ENCODE measurements around the gene USP15. TPM values are rescaled to one million over a fixed set of nuclear protein-coding genes. Genes with fewer than 3 reads are reported as not detected.

The USP15 gene
- total RNA-seq, 1 experiment from 2014 or later, result 35.3 TPM

DNA sequence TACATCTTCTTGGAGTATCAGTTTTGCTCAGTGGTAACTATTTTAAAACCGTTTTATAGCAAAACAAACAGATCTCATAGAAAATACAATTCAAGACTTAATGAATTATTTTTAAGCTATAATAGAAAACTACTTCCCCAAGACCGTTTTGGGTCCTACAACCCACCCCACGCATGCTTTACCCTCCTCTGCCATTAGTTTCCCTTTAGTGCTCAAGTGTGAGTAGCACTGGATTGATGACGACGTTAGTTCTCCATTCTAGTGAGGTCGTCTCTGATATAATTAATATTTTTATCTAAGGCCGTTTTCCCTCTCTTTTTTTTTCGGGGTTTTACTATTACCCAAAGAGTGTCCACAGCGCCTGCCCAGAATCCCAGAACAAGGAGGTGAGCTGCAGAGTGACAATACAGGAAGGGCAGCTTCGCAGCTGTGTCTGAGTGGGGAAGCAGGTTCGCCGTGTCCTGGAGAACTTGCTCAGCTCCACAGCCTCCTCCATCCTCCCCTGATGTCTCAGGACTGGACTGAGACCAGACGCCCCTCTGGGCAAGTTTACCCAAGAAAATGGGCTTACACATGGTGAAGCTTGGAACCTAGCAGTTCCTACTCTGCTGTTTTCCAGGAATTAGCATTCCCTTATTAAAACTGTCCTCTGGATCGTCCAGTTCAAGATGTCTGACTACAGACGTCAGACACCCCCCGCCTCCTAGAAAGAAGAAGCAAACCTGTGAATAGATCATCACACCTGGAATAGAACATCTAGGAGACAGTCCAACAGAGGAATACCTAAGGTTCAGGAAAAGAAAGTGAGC is 174.5 kb downstream of the USP15 start:
- Mint-ChIP-seq H3K27me3 (ENCODE audit: low read depth) (peaks cover 75% of the 10 kb centered on the region), H3K36me3 (ENCODE audit: insufficient read depth in 1 of 3, low read depth in 3 of 3) (no peaks in the 10 kb centered on the region; a peak in 1 of 7 replicates), H3K27ac (no peak overlapping the region; a peak in 1 of 7 replicates), H3K4me3 (peak overlapping the region; percentile 67 to 88), H3K9me3 (no peaks in the 10 kb centered on the region), H3K4me1 (peaks cover 15 to 17% of the 10 kb centered on the region in 2 experiments)
- WGBS (ENCODE audit: extremely low coverage, insufficient read length, low lambda C conversion rate), result no CpG with 5 or more reads among the region's 16 CpGs
- Histone ChIP-seq H3K23me2 (ENCODE audit: insufficient read length, low read depth, low read length, poor library complexity, severe bottlenecking) (peaks cover 4% of the 10 kb centered on the region), H2BK12ac (ENCODE audit: insufficient read length, low read depth, low read length) (no peak overlapping the region), H2BK15ac (ENCODE audit: low read depth, low read length) (no peak overlapping the region), H3K4me2 (ENCODE audit: insufficient read depth, insufficient read length, low read length) (peak overlapping the region; percentile 88), H3K79me2 (ENCODE audit: insufficient read depth, low read length) (no peaks in the 10 kb centered on the region), H3K9me3 (ENCODE audit: control insufficient read depth, low read depth, low read length) (no peaks in the 10 kb centered on the region), H3K27me3 (ENCODE audit: insufficient read depth, low read length) (peaks cover 11% of the 10 kb centered on the region; the same call in 1 of the 2 replicates), H3K4me1 (ENCODE audit: insufficient read depth, low read length) (0 out of 2 replicates have a peak, but pooled peaks cover 3% of the 10 kb centered on the region), H2BK20ac (ENCODE audit: low read depth, low read length, poor library complexity, severe bottlenecking) (no peak overlapping the region), H4K20me1 (ENCODE audit: control insufficient read depth, insufficient read depth, insufficient read length) (peaks cover 3% of the 10 kb centered on the region), H3K18ac (ENCODE audit: insufficient read length, low read depth, low read length) (no peak overlapping the region), H3T11ph (ENCODE audit: low read length) (no peak overlapping the region), H3K9ac (ENCODE audit: extremely low read depth, insufficient read length, low read length) (no peak overlapping the region), H2AK5ac (ENCODE audit: insufficient read length, low read length) (no peak overlapping the region), H4K5ac (ENCODE audit: insufficient read length, low read depth, low read length) (no peak overlapping the region), H3K27ac (ENCODE audit: insufficient read length, low read depth, low read length) (no peak overlapping the region), H3K4ac (ENCODE audit: low read depth, low read length) (no peak overlapping the region), H3K56ac (ENCODE audit: insufficient read length, low read depth, low read length) (no peak overlapping the region), H4K91ac (ENCODE audit: insufficient read length, low read depth, low read length) (no peak overlapping the region), H3K23ac (ENCODE audit: insufficient read length, low read depth, low read length) (no peak overlapping the region), H3K79me1 (ENCODE audit: insufficient read depth, low read depth, low read length, poor library complexity, severe bottlenecking) (no peaks in the 10 kb centered on the region), H3K14ac (ENCODE audit: insufficient read depth, low read length) (no peak overlapping the region; the same call in 1 of the 2 replicates), H2BK120ac (ENCODE audit: low read depth, low read length, poor library complexity, severe bottlenecking) (no peak overlapping the region), H4K8ac (replicated peaks; ENCODE audit: insufficient read length, low read depth, low read length) (no peak overlapping the region), H2BK5ac (ENCODE audit: insufficient read length, low read length) (no peak overlapping the region), H2AFZ (ENCODE audit: low read length) (no peak overlapping the region)
- DNase-seq, result no peak
- TF ChIP-seq, protein P1, sequence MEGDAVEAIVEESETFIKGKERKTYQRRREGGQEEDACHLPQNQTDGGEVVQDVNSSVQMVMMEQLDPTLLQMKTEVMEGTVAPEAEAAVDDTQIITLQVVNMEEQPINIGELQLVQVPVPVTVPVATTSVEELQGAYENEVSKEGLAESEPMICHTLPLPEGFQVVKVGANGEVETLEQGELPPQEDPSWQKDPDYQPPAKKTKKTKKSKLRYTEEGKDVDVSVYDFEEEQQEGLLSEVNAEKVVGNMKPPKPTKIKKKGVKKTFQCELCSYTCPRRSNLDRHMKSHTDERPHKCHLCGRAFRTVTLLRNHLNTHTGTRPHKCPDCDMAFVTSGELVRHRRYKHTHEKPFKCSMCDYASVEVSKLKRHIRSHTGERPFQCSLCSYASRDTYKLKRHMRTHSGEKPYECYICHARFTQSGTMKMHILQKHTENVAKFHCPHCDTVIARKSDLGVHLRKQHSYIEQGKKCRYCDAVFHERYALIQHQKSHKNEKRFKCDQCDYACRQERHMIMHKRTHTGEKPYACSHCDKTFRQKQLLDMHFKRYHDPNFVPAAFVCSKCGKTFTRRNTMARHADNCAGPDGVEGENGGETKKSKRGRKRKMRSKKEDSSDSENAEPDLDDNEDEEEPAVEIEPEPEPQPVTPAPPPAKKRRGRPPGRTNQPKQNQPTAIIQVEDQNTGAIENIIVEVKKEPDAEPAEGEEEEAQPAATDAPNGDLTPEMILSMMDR (conservative IDR thresholded peaks at IDR 0.05), result no peak
